Ramos (cell line): Measurements from ENCODE around the gene ACOT7.

ENCODE experiments used
- in situ Hi-C: fragments of 300-500 bp; cut with MboI; formaldehyde crosslinking; loops from one replicate; pipeline ENCODE4 v1.14.3; 2022; ENCODE audit warnings: low sequenced_read_pairs; ENCODE audit not compliant: unreplicated experiment

Gene ACOT7

DNA sequence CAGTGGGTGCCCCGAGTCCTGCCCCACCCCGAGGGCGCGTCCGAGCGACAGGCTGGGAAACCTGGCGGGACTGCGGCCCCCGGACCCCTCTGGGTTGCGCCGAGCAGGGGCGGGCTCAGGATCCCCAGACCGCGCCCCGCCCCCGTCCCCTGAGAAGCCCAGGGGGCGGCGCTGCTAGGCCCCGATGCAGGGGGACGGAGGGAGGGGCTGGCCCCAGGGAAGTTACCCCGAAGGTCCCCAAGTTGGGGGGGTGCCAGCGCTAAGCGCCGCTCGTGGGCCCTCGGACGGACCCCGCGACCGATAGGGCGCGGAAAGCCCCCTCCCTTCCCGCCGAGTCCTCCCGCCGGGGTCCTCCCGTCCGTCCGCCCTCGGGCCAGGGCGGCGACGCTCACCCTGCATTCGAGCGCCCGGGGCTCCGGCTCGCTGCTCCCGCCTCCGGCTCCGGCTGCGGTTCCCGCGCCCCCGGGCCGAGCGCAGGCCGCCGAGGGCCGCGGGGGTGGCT, 133.1 kb downstream of the ACOT7 start:
- in situ Hi-C loops, result no loop called here

DNA sequence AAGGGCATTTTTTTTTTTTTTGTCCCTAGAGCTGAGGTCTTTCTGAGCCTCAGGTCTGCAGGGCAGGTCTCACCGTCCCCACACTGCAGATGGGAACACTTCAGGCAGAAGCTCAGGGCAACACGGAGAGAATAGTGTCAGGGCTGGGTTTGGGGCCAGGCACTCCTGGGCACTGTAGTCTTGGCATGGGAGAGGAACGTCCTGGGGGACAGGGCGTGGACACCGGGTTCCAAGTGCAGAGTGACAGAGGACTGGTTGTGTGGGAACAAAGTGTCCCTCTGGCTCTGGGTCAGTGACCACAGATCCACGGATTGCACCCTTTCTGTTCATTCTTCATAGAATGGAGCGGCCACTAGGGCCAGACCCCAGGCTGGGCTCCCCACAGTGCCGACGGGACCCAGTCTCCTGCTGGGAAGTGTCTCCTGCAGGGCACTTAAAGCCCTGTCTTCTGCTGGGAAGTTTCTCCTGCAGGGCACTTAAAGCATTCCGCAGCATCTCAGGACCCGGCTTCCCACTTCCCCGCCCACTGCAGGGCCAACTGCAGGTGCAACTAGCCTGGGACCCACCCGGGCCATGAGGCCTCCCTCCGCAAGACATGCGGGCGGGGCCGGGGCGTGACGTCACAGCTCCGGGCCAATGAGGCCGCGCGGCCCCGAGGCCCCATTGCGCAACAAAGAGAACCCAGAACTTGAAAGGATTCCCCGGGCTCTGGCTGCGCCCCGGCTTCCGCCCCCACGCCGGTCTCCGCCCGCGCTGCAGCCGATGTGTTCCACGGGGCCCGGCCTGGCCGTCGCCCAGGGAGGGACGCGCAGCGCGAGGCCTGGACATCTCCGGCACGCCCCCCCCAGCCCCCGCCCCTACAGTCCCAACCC, 133.8 kb downstream of the ACOT7 start:
- in situ Hi-C loops, result no loop called here

DNA sequence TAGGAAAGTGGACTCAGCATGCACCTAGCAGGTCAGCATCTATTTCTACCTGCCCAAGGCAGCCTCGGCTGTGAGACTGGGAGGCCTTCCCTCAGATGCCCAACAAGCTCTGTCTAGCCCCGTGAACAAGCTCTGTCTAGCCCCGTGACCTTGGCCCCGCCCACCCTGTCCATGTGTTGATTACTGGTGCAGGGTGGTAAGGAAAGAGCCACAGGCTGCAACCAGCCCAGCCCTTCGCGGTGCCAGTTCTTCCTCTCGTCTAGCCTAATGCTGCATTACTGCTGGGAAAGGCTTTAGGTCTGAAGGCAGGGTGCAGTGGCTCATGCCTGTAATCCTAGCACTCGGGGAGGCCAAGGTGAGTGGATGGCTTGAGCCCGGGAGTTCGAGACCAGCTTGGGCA, 134.9 kb downstream of the ACOT7 start:
- in situ Hi-C loops, result no loop called here

DNA sequence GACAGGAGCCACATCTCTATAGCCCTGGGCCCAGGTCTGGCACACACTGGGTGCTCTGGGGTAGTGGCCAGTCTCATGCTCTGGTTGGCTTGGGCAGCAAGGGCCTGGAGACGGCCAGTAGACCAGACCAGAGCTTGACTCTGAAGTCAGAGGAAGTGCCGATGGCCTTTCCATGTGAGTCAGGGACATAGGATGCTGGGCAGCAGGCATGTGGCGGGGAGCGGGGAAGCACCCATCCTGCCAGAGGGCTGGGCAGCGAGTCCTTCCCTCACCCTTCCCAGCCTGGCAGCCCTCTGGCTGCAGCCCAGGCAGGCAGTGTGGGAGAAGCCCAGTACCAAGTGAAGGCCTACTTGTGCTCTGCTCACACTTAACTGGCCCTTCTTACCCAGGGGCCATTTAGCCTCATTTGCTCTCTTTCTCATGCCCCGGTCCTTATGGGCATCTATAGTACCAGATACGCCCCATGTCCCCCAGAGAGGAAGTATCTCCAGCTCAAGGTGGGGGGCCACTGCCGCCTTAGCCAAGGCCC, 136.0 kb downstream of the ACOT7 start:
- in situ Hi-C loops, result no loop called here

DNA sequence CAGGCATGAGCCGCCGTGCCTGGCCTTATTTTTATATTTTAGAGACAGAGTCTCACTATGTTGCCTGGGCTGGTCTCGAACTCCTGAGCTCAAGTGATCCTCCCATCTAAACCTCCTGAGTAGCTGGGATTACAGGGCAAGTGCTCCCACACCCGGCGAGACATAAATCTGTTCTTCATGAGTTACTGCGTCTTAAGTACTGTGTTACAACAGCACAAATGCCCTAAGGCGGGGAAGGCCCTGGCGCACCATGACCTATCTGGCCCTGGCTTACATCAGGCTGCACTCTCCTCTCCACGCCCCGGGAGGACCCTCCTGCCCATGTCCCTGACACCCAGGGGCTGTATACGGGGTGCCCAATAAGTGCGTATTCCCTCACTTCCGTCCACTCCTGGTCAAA, 136.9 kb downstream of the ACOT7 start:
- in situ Hi-C loops, result no loop called here

DNA sequence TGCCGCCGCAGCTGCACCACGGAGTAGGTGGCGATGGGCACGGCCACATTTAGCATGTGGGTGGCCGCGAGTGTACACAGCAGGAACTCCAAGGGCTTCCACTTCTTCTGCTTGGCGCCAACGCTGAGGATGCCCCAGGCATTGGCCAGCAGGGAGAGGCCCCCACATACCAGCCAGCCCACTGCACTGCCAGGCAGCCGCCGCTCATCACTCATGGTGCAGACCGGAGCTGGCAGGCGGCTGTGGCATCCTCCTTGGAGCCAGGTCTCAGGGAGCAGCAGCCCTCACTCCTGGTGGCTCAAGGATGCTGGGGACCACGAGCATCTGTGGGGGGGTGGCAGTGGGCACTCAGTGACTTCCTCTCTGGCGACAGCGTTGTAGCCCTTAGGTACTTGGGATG, 138.9 kb downstream of the ACOT7 start:
- in situ Hi-C loops, result loop anchor here (5.0 kb wide), 1 partner anchor 93 kb away; no protein-coding TSS in a partner anchor

DNA sequence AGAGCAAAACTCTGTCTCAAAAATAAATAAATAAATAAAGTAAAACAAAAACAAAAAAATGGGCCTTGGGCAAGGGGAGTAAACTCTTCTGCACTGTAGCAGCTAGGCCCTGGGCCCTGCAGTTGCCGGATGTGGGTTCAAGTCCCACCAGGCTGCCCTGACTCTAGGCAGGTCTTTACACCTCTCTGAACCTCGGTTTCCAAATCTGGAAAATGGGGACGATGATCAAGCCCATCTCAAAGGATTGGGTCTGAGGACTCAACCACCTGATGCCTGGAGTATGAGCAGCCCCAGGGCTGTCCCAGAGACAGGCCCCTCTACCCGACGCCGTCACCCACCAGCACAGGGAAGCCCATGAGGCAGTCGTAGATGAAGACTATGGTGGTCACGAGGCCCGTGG, 140.2 kb downstream of the ACOT7 start:
- in situ Hi-C loops, result loop anchor here (5.0 kb wide), 1 partner anchor 94 kb away; no protein-coding TSS in a partner anchor

DNA sequence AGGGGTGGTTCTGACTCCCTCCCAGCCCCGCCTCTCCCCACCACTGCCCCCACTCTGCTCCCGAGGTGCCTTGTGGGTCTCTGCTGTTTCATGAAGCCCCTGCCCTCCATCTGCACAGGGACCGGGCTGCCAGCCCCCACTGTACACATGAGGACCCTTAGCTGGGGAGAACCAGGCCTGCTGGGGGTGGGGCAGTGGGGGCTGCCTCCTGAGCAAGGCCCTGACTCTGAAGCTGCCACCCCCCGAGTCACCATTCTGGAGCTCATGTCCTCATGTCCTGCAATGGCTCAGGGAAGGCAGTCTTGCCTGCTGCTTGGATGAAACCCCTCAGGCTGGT, 141.2 kb downstream of the ACOT7 start:
- in situ Hi-C loops, result loop anchor here (5.0 kb wide), 1 partner anchor 95 kb away; no protein-coding TSS in a partner anchor

DNA sequence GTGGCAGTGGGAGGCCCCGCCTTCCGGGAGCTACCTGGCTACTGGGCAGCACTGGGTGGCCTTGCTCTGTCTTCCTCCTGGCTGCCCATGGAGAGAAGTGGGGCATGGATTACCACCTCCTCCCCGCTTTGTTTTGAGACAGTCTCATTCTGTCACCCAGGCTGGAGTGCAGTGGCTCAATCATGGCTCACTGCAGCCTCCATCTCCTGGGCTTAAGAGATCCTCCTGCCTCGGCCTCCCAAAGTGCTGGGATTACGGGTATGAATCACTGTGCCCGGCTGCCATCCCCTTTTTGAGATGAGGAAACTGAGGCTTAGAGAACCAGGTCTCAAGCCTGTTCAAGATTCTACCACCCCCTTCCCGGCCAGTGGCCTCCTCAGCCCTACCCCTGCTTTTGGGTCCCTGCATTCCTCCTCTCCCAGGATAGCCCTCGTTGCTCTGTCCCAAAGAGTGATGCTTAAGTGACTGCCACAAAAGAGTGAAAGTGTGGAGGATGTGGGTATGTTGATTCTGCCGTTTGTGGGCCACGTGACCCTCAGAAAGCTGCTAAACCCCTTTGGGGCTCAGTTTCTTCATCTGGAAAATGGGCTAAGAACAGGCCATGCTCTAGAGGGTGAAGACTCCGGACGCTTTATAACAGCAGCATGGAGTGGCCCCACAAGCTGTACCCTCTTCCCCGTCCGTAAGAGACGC, 141.7 kb downstream of the ACOT7 start:
- in situ Hi-C loops, result loop anchor here (5.0 kb wide), 1 partner anchor 95 kb away; no protein-coding TSS in a partner anchor

DNA sequence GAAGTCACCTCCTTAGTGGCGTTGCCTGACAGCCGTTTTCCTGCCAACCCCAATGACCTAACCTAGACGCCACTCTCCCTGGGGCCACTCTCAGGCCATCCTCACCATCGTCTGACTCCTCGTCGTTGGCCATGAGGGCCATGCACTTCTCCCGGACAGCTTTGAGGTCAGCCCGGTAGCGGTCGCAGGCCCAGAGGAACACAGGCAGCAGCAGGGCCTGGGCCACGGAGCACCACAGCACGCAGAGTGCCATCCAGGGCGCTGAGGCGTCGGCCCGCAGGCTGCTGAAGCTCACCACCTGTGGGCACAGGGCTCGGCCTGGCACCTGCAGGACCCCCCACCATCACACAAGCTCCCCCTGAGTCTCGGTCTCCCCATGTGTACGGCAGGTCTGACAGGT, 142.3 kb downstream of the ACOT7 start:
- in situ Hi-C loops, result loop anchor here (5.0 kb wide), 1 partner anchor 96 kb away; no protein-coding TSS in a partner anchor

DNA sequence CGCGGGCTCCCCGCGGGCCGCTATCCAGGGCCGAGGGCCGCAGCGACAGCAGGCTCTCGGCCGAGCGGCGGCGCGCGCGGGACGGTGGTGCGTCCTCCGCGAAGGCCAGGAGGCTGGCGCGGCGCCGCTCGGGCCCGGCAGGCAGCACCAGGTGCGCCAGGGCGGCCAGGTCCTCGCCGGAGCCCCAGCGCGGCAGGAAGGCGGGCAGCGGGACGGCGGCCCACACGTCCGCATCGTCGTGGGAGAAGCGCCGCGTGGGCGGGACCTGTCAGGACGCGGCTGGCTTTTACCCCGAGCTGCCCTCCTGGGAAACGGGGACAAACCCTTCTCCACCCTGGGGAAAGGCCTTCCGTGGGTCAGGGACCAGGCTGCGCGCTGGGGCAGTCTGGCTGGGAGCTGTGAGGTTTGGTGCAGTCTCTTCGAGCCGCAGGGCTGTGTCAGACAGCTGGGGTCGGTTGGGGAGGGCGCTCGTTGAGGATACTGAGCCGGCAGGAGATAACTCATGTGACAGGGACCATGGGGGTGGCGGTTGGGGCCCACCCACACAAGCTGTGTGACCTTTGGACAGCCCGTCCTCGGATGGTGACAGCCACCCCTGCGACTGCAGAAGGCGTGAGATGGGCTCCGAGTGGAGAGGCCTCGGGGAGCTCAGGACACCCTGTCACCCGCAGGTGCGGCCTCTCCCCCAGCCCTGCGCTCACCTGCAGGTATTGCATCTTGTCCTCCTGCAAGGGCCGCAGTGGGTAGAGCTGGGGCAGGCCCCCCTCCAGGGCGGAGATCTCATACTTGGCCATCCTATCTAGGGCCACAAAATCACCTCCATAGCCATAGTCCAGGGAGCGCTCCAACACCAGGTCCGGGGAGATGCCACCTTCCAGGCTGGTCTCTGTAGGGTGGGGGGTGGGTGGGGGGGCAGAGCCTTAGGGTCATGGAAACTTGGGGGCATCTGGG, 143.6 kb downstream of the ACOT7 start:
- in situ Hi-C loops, result loop anchor here (5.0 to 10.0 kb wide), 2 partner anchors 97 to 155 kb away; no protein-coding TSS in a partner anchor

DNA sequence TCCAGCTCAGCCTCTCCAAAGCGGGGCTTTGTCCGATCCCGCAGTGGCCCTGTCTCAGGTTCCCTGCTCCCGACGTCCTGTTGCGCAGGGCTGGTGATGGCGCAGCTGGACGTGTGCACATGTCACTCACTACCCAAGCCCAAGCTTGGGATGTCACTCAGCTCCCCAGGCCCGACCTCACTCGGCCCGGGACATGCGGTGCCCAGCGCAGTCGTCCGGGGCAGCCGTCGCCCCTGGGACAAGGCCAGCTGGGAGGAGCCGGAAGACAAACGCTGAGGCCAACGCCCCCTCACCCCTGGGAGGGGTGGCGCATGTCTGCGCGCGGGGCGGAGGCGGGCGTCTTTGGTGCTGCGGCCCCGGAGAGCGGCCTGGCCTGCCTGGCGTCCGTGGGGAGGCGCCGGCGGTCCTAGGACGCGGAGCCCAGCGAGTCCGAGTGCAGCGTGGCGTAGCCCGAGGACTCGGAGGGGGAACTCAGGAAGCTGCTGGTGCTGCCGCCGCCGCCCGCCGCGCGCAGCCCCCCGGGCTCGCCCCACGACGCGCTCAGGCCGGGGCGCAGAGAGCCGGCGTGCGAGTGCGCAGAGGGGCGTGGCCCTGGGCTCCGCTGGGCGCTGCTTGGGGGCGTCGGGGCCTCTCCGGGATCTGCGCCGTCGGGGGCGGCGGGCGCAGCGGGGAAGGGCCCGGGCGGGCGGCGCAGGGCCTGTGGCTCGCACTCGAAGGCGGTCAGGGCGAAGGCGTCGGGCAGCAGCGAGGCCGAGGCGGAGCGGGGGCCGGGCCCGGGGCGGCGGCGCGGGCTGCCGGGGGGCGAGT, 144.4 kb downstream of the ACOT7 start:
- in situ Hi-C loops, result loop anchor here (10.0 kb wide), 1 partner anchor 156 kb away; no protein-coding TSS in a partner anchor

DNA sequence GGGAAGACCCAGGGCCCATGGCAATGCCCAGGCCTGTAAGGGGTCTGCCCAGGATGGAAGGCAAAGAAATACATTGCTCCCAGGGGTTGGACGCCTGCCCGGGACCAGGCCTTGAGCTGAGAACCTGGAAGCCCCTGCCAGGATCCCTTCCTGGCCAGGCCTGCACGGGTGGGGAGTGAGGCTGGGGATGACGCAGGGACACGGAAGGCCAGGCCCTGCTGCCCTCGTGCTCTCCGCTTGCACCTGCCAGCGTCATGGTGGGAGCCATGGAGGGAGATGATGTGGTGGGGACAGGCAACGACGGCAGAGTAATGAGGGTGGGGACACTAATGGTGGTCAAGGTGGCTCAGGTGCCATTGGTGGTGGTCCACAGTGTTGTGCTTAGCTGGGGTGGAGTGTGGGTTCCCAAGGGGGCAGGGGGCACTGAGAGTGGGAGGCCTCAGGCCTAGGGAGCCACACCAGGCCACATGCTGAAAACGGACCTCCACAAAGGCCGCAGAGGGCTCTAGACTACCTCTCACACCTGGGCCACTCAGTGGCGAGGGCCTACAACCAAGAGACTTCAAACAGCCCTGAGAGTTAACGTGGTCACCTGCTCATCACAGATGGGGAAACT, 145.3 kb downstream of the ACOT7 start:
- in situ Hi-C loops, result loop anchor here (10.0 kb wide), 1 partner anchor 157 kb away; no protein-coding TSS in a partner anchor

DNA sequence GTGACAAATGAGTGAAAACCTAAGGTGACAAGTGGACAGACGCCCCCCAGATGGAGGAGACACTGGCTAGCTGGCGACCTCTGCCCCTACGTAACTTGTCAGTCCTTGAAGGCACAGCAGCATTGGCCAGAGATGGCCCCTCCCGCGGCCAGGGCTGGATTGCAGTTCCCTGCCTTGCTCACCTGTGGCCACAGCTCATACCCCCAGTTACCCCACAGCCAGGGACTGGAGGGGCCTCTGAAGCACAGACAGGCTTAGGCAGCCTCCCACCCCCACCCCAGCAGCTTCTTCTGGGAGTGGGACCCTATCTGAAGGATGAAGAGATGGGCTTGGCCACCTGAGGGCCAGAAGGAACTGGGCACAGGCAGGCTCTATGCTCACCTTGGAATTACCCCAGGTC, 145.9 kb downstream of the ACOT7 start:
- in situ Hi-C loops, result loop anchor here (10.0 kb wide), 1 partner anchor 157 kb away; no protein-coding TSS in a partner anchor

DNA sequence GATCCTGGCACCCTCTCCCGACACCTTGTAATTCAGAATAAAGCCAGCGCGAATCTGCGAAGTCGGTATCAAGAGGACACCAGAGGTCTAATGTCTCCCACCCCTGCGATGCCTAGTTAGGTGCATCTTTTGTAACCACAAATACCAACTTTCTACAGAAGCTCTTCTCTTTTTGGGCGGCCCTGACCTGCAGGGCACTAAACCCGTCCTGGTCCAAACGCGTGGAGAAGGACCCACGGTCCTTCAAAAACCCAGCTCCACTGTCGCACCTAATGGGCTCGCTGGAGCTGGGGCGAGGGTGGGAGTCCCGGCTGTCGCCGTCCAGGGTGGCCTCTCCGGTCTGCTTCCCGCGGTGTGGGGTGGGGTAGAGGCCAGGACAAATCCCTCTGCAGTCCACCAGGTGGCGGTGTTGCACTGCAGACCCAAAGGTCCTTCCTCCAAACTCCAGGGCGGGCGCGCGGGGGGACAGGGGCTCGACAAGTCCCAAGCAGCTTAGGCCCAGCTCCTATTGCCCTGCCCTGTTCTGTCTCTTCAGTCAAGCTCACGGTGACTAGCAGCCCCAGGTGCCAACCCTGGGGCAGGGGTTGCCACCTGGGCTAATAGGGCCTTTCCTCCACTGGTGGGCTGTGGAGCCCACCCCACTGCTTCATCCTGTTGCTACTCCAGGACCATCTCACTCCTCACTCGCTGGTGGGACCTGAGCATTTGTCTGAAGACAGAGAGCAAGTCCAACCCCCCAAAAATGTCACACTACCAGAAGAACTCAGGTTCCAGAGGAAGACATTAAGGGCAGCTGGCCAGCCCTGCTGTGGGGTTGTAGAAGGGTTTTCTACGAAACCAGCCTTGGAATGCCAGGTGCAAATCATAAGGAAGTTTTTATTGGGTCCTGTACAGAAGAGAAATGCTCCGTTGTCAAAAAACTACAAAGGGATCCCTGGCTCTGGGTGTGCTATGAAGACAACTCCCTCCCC, 146.8 kb downstream of the ACOT7 start:
- in situ Hi-C loops, result loop anchor here (10.0 kb wide), 1 partner anchor 158 kb away; no protein-coding TSS in a partner anchor

DNA sequence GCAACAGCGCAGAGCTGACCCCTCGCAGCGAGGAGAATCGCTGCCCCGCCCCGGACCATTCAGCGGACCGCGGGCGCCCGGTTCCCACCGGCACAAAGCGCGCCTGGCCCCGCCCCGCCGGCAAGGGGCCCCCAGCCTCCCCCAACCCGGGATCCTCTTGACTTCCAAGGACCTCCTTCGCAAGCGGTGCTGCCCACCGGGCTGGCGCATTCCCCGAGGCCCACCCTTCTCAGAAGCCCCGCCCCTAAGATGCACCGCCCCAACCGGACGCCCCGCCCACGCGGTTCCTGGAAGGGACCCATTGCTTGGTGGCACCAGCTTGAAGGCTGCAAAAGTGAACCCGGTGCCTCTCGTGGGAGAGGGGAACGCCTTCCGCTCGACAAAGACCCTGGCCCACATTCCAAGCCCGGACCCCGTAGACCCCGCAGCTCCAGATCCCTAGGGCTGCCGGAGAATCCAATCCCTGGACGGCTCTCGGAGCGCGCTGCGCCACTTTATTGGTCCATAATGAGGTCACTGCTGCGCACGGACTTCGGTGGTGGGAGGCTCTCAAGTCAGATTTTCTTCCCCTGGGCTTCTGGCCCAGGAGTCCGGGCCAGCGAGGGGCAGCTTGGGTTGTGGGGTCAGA, 147.6 kb downstream of the ACOT7 start:
- in situ Hi-C loops, result loop anchor here (10.0 kb wide), 1 partner anchor 159 kb away; no protein-coding TSS in a partner anchor
